ENCODE data around the gene NPAS3. TPM values are rescaled to one million over a fixed set of nuclear protein-coding genes. Genes with fewer than 3 reads are reported as not detected.

Gene NPAS3
- total RNA-seq, 1 experiment from 2014 or later, result not detected

- H3K36me3 ChIP-seq (ENCODE audit: control insufficient read depth in 1 of 2, insufficient read depth in 2 of 2, low read length in 2 of 2), result no peaks in the 10 kb centered on the region
- POLR2A ChIA-PET, result no interaction called here
- no peaks in the 10 kb centered on the region for H3K79me2 ChIP-seq (ENCODE audit: insufficient read depth, low read length)
- no peak overlapping the region for H3K4me3 ChIP-seq (replicated peaks in 1 of 2; ENCODE audit: low read depth in 1 of 2, low read length in 2 of 2)
- no peaks in the 10 kb centered on the region for H3K27me3 ChIP-seq (ENCODE audit: insufficient read depth, low read length)
- H3K9me2 ChIP-seq (ENCODE audit: insufficient read depth), result no peaks in the 10 kb centered on the region
- CTCF ChIA-PET, result no interaction called here
- H3K27ac ChIP-seq (ENCODE audit: low read depth, low read length), result no peak overlapping the region
- intact Hi-C loops (cut with micrococcal nuclease), result no loop called here
- no peaks in the 10 kb centered on the region for H3K4me1 ChIP-seq (ENCODE audit: control insufficient read depth in 1 of 2, insufficient read depth in 2 of 2, low read length in 2 of 2)
- H3K9me3 ChIP-seq (ENCODE audit: control insufficient read depth in 1 of 2, insufficient read depth in 1 of 2, low read depth in 1 of 2, low read length in 2 of 2), result no peaks in the 10 kb centered on the region
- TF ChIP-seq ZNF274 (IDR thresholded peaks at IDR 0.05; ENCODE audit: low read depth, low read length) (no peak), TCF7L2 (IDR thresholded peaks at IDR 0.05; ENCODE audit: borderline replicate concordance, extremely low read depth, insufficient read depth, insufficient read length) (no peak), ZBTB33 (IDR thresholded peaks at IDR 0.05; ENCODE audit: extremely low read depth, insufficient replicate concordance, low read length) (no peak), ATF3 (IDR thresholded peaks at IDR 0.05) (no peak), CEBPB (IDR thresholded peaks at IDR 0.05; ENCODE audit: low read depth) (no peak), RAD21 (IDR thresholded peaks at IDR 0.05; ENCODE audit: low read depth) (no peak), FOSL1 (IDR thresholded peaks at IDR 0.05; ENCODE audit: low read depth) (no peak), ELF1 (IDR thresholded peaks at IDR 0.05; ENCODE audit: borderline replicate concordance, low read depth) (no peak), POLR2A (IDR thresholded peaks at IDR 0.05; ENCODE audit: borderline replicate concordance, extremely low read depth, insufficient read depth, insufficient read length) (no peak), EGR1 (IDR thresholded peaks at IDR 0.05; ENCODE audit: low read depth) (no peak), REST (IDR thresholded peaks at IDR 0.05; ENCODE audit: low read depth) (no peak), YY1 (IDR thresholded peaks at IDR 0.05; ENCODE audit: extremely low read depth, insufficient replicate concordance, low read depth, low read length) (no peak), CBX3 (IDR thresholded peaks at IDR 0.05; ENCODE audit: low read depth) (no peak), EZH2 (IDR thresholded peaks at IDR 0.05) (no peak), POLR2AphosphoS5 (IDR thresholded peaks at IDR 0.05; ENCODE audit: low read depth, low read length) (no peak), SIN3A (IDR thresholded peaks at IDR 0.05; ENCODE audit: low read depth) (no peak), JUND (IDR thresholded peaks at IDR 0.05) (no peak)
- ATAC-seq (no peak), DNase-seq (ENCODE audit: low read depth, low spot score) (no peak)
- H3K4me2 ChIP-seq (ENCODE audit: low read length), result no peak overlapping the region
- no peak overlapping the region for H3K9ac ChIP-seq (ENCODE audit: low read length)
- H4K20me1 ChIP-seq (ENCODE audit: insufficient read depth), result no peaks in the 10 kb centered on the region
- no peak overlapping the region for H2AFZ ChIP-seq (ENCODE audit: low read depth, low read length, poor library complexity, severe bottlenecking)
- RAD21 ChIA-PET (ENCODE audit: low non-redundant PET in 1 of 2, low total read pairs in 2 of 2, uncharacterized antibody in 2 of 2, unreplicated experiment in 2 of 2), result no interaction called here
- no TSS peak for BruUV-seq (replicated peaks)
Measured at GRCh38 chr14:33377596-33378390, 439.1 kb downstream of the NPAS3 start.
